Tibial nerve (tissue), 3 donors: ENCODE results near the gene EEPD1.

Experiments used
- CTCF ChIP-seq, 5 experiments: fragments of 200-600 bp in 3 of 5; fragments of 450-650 bp in 2 of 5; sonication (generic) in 3 of 5; IDR thresholded peaks; one replicate each; pipeline ENCODE4 v1.5.1; 2016 to 2019; ENCODE audit warnings: antibody characterized with exemption in 5 of 5, mild to moderate bottlenecking in 3 of 5, moderate library complexity in 2 of 5
- POLR2A ChIP-seq, 2 donors: fragments of 450-650 bp; IDR thresholded peaks; one replicate each; pipeline ENCODE4 v1.6.1; 2017; ENCODE audit warnings: antibody characterized with exemption in 2 of 2, mild to moderate bottlenecking in 2 of 2, moderate library complexity in 2 of 2

- TF ChIP-seq CTCF (IDR thresholded peaks at IDR 0.05) (no peak), POLR2A (IDR thresholded peaks at IDR 0.05) (no peak)
These were observed 110.0 kb downstream of the EEPD1 start for GRCh38 chr7:36263095-36263484.
